Measurements from ENCODE around the gene KLHL9.
A peak's percentile ranks its signal among the peaks of the same experiment; 100 is the strongest.

Gene KLHL9

GRCh38 chr9:21322911-21323461 is 12.2 kb downstream of the KLHL9 start:
- POLR2A ChIA-PET, result no interaction called here
- Histone ChIP-seq H3K27ac (ENCODE audit: extremely low read depth, low read depth, low read length) (no peak overlapping the region), H3K4me1 (ENCODE audit: control insufficient read depth, insufficient read depth, low read length) (no peaks in the 10 kb centered on the region), H3K36me3 (ENCODE audit: control insufficient read depth in 2 of 2, insufficient read depth in 1 of 2, low read length in 2 of 2) (peaks cover 0 to 32% of the 10 kb centered on the region in 2 experiments; a peak in 1 of 3 replicates), H3K9me3 (ENCODE audit: control insufficient read depth, insufficient read depth, low read depth, low read length) (no peaks in the 10 kb centered on the region), H3K4me3 (ENCODE audit: low read depth, low read length) (no peak overlapping the region)
- no peak for TF ChIP-seq ZNF513 (tag by site-specific recombination; IDR thresholded peaks at IDR 0.05)
- TF ChIP-seq ZNF488 (tag by site-specific recombination; IDR thresholded peaks at IDR 0.05), result no peak
- TF ChIP-seq ZNF266 (tag by site-specific recombination; IDR thresholded peaks at IDR 0.05; ENCODE audit: low read depth), result no peak
- no peak for TF ChIP-seq ZNF280C (tag by site-specific recombination; IDR thresholded peaks at IDR 0.05)
- TF ChIP-seq ZNF302 (tag by site-specific recombination; IDR thresholded peaks at IDR 0.05; ENCODE audit: low read depth), result no peak
- no peak for TF ChIP-seq OVOL3 (tag by site-specific recombination; IDR thresholded peaks at IDR 0.05)
- no peak for TF ChIP-seq ZNF426 (tag by site-specific recombination; IDR thresholded peaks at IDR 0.05)
- TF ChIP-seq YY2 (tag by site-specific recombination; IDR thresholded peaks at IDR 0.05), result no peak
- TF ChIP-seq ZNF639 (tag by site-specific recombination; IDR thresholded peaks at IDR 0.05), result no peak
- CTCF ChIA-PET, result interaction anchor here (0.9 to 6.1 kb wide), 9 partner anchors 69 to 984 kb away, joined by 3 to 64 read pairs (median 8); no protein-coding TSS in a partner anchor

- TF ChIP-seq ZNF48 (tag by site-specific recombination; IDR thresholded peaks at IDR 0.05) (no peak), ZBTB1 (tag by site-specific recombination; IDR thresholded peaks at IDR 0.05) (no peak), PRDM6 (tag by site-specific recombination; IDR thresholded peaks at IDR 0.05) (0 out of 2 replicates have a peak, but pooled peaks have one; percentile 10), OSR2 (tag by site-specific recombination; IDR thresholded peaks at IDR 0.05) (no peak), GLI2 (tag by site-specific recombination; IDR thresholded peaks at IDR 0.05; ENCODE audit: borderline replicate concordance, low read depth) (no peak), ZNF16 (tag by site-specific recombination; IDR thresholded peaks at IDR 0.05; ENCODE audit: low read depth) (no peak), ZNF548 (tag by site-specific recombination; IDR thresholded peaks at IDR 0.05) (no peak), CTCF (tag by site-specific recombination; IDR thresholded peaks at IDR 0.05) (no peak), SETDB1 (IDR thresholded peaks at IDR 0.05; ENCODE audit: insufficient read length, low read length) (no peak), PRDM4 (tag by site-specific recombination; IDR thresholded peaks at IDR 0.05) (peak; percentile 47; the same call in 1 of the 2 replicates)
- no peaks in the 10 kb centered on the region; the same call in 1 of the 2 replicates for H3K4me1 ChIP-seq (ENCODE audit: control insufficient read depth, insufficient read depth, low read length)
- ChIA-PET POLR2A (interaction anchor here (1.2 kb wide), 1 partner anchor 13 kb away, joined by 3 read pairs; no protein-coding TSS in a partner anchor), CTCF (interaction anchor here (0.5 to 2.9 kb wide), 11 partner anchors 9 to 473 kb away, joined by 3 to 23 read pairs (median 3); no protein-coding TSS in a partner anchor)
- H3K9me3 ChIP-seq (ENCODE audit: control insufficient read depth, insufficient read depth, low read depth, low read length), result no peaks in the 10 kb centered on the region
- H3K4me3 ChIP-seq (ENCODE audit: low read depth, low read length), result no peak overlapping the region
- no peak overlapping the region for H3K27ac ChIP-seq (ENCODE audit: extremely low read depth, low read depth, low read length)
- H3K36me3 ChIP-seq (ENCODE audit: control insufficient read depth in 2 of 2, insufficient read depth in 1 of 2, low read length in 2 of 2), result peaks cover 0 to 27% of the 10 kb centered on the region in 2 experiments; a peak in 1 of 3 replicates
Observed at GRCh38 chr9:21320465-21320864, 14.7 kb downstream of the KLHL9 start.

Measured in HEK293 (cell line).